ENCODE measurements around the gene HOXC4.

- no peak for TF ChIP-seq CTCF (IDR thresholded peaks at IDR 0.05)
- no peak for TF ChIP-seq POLR2A (IDR thresholded peaks at IDR 0.05)
Observed at GRCh38 chr12:54056110-54056509, 2.5 kb downstream of the HOXC4 start.
